Neural progenitor cell (in vitro differentiated cells): ENCODE measurements around the gene TEX14. TPM values are rescaled to one million over a fixed set of nuclear protein-coding genes. Genes with fewer than 3 reads are reported as not detected.
A peak's percentile ranks its signal among the peaks of the same experiment; 100 is the strongest.
"Not testable (repeated sequence)": the region's sequence is repeated elsewhere in the genome, so short reads cannot be mapped to it uniquely, and the experiment has no call there.

Source experiments
- DNase-seq: peaks from one replicate; pipeline ENCODE4 v3.0.0-alpha.2; 2016; ENCODE audit warnings: low spot score
- H2AFZ ChIP-seq: fragments of 200-600 bp; sonication (generic); replicated peaks from 2 replicates; pipeline ENCODE4 v1.6.1; 2016; ENCODE audit warnings: antibody characterized with exemption
- H3F3A ChIP-seq: fragments of 200-600 bp; sonication (generic); 2 replicates; pipeline ENCODE4 v1.6.1; 2016; ENCODE audit warnings: antibody characterized with exemption, low read depth
- H3K27ac ChIP-seq: fragments of 200-600 bp; sonication (generic); 2 replicates; pipeline ENCODE4 v1.5.1; 2016; ENCODE audit warnings: mild to moderate bottlenecking
- H3K27me3 ChIP-seq: fragments of 200-600 bp; sonication (generic); 2 replicates; pipeline ENCODE4 v1.6.1; 2016; ENCODE audit warnings: mild to moderate bottlenecking, moderate library complexity
- H3K36me3 ChIP-seq: fragments of 200-600 bp; sonication (generic); 2 replicates; pipeline ENCODE4 v1.5.1; 2016
- H3K4me1 ChIP-seq: fragments of 200-600 bp; sonication (generic); 2 replicates; pipeline ENCODE4 v1.6.1; 2016; ENCODE audit warnings: mixed run types
- H3K4me2 ChIP-seq: fragments of 200-600 bp; sonication (generic); 2 replicates; pipeline ENCODE4 v1.6.1; 2016
- H3K4me3 ChIP-seq: fragments of 200-600 bp; sonication (generic); 2 replicates; pipeline ENCODE4 v1.5.1; 2016
- H3K79me2 ChIP-seq: fragments of 200-600 bp; sonication (generic); 2 replicates; pipeline ENCODE4 v1.6.1; 2016; ENCODE audit warnings: low read depth
- H3K9ac ChIP-seq: fragments of 200-600 bp; sonication (generic); 2 replicates; pipeline ENCODE4 v1.6.1; 2016
- H3K9me3 ChIP-seq: fragments of 200-600 bp; sonication (generic); 2 replicates; pipeline ENCODE4 v1.5.1; 2016; ENCODE audit warnings: low read depth
- H4K20me1 ChIP-seq: fragments of 200-600 bp; sonication (generic); 2 replicates; pipeline ENCODE4 v1.6.1; 2016; ENCODE audit warnings: low read depth
- H3K27ac Mint-ChIP-seq: 3 replicates; pipeline ENCODE4 v1.8.0; 2021; ENCODE audit warnings: mixed read lengths
- H3K27me3 Mint-ChIP-seq: 2 replicates; pipeline ENCODE4 v1.8.0; 2022; ENCODE audit warnings: low read depth, mild to moderate bottlenecking, inconsistent platforms, moderate library complexity, mixed read lengths; ENCODE audit not compliant: insufficient read depth
- H3K36me3 Mint-ChIP-seq: 3 replicates; pipeline ENCODE4 v1.8.0; 2021; ENCODE audit warnings: mixed read lengths
- H3K4me1 Mint-ChIP-seq: 3 replicates; pipeline ENCODE4 v1.8.0; 2021; ENCODE audit warnings: mixed read lengths
- H3K4me3 Mint-ChIP-seq: 3 replicates; pipeline ENCODE4 v1.8.0; 2021; ENCODE audit warnings: mild to moderate bottlenecking, moderate library complexity, mixed read lengths
- H3K9me3 Mint-ChIP-seq: 3 replicates; pipeline ENCODE4 v1.8.0; 2020; ENCODE audit warnings: mixed read lengths
- CTCF ChIP-seq: fragments of 200-600 bp; sonication (generic); IDR thresholded peaks from 2 replicates; pipeline ENCODE4 v1.5.1; 2017; ENCODE audit warnings: antibody characterized with exemption, mild to moderate bottlenecking
- EZH2 ChIP-seq: fragments of 200-600 bp; sonication (generic); IDR thresholded peaks from 2 replicates; pipeline ENCODE4 v1.6.1; 2017; ENCODE audit warnings: antibody characterized with exemption, mild to moderate bottlenecking, moderate library complexity
- EZH2phosphoT487 ChIP-seq: fragments of 200-600 bp; sonication (generic); IDR thresholded peaks from 2 replicates; pipeline ENCODE4 v1.6.1; 2017; ENCODE audit warnings: antibody characterized with exemption
- total RNA-seq: library from RNA; depleted of rRNA; stranded (reverse); fragments of >200 nt; gene quantifications from 2 replicates; pipeline ENCODE4 v1.2.3, GENCODE V29; 2015; ENCODE audit warnings: low replicate concordance

The TEX14 gene
- total RNA-seq, 1 donor from 2014 or later, result 0.09 TPM

GRCh38 chr17:58693208-58693607 is 1.4 kb upstream of the TEX14 start:
- Mint-ChIP-seq H3K36me3 (no peaks in the 10 kb centered on the region), H3K4me3 (peak overlapping the region; percentile 86), H3K9me3 (no peaks in the 10 kb centered on the region), H3K27ac (peak overlapping the region; percentile 91), H3K27me3 (peaks cover 2% of the 10 kb centered on the region), H3K4me1 (peaks cover 15% of the 10 kb centered on the region)
- no peaks in the 10 kb centered on the region for H3K36me3 ChIP-seq
- no peak overlapping the region for H3K9ac ChIP-seq
- no peak overlapping the region for H3K27ac ChIP-seq
- H4K20me1 ChIP-seq, result no peaks in the 10 kb centered on the region
- no peaks in the 10 kb centered on the region for H3F3A ChIP-seq
- H3K4me2 ChIP-seq, result peak overlapping the region; percentile 76
- H2AFZ ChIP-seq, result no peak overlapping the region
- H3K4me3 ChIP-seq, result peak overlapping the region; percentile 35
- no peaks in the 10 kb centered on the region for H3K9me3 ChIP-seq
- H3K4me1 ChIP-seq, result peaks cover 14% of the 10 kb centered on the region
- TF ChIP-seq EZH2phosphoT487, result no peak
- no peak for TF ChIP-seq CTCF
- no peak for TF ChIP-seq EZH2
- peaks cover 18% of the 10 kb centered on the region for H3K79me2 ChIP-seq
- H3K27me3 ChIP-seq, result no peaks in the 10 kb centered on the region
- no peak for DNase-seq

- Histone ChIP-seq H3K36me3 (no peaks in the 10 kb centered on the region), H3K27ac (no peak within 1 kb of the TSS), H3K79me2 (peaks cover 18% of the 10 kb centered on the region), H4K20me1 (no peaks in the 10 kb centered on the region), H2AFZ (peak within 1 kb of the TSS; percentile 82), H3K4me1 (peaks cover 14% of the 10 kb centered on the region), H3K4me2 (peak within 1 kb of the TSS; percentile 76), H3K9me3 (no peaks in the 10 kb centered on the region), H3K4me3 (peak within 1 kb of the TSS; percentile 35), H3K27me3 (no peaks in the 10 kb centered on the region), H3K9ac (no peak within 1 kb of the TSS), H3F3A (no peaks in the 10 kb centered on the region)
- peak within 1 kb of the TSS; percentile 91 for H3K27ac Mint-ChIP-seq
- H3K36me3 Mint-ChIP-seq, result no peaks in the 10 kb centered on the region
- DNase-seq, result peak; percentile 69
- peak within 1 kb of the TSS; percentile 86 for H3K4me3 Mint-ChIP-seq
- TF ChIP-seq CTCF, result peak; percentile 5
- TF ChIP-seq EZH2phosphoT487, result no peak
- peaks cover 15% of the 10 kb centered on the region for H3K4me1 Mint-ChIP-seq
- no peaks in the 10 kb centered on the region for H3K9me3 Mint-ChIP-seq
- H3K27me3 Mint-ChIP-seq, result peaks cover 2% of the 10 kb centered on the region
These were observed 602 bp upstream of the TEX14 start, which contains the start of gene RAD51C for GRCh38 chr17:58692239-58693055. TSS of gene RAD51C (plus strand) at chr17:58692602. CDS start at chr17:58692644, 42 bp downstream.

GRCh38 chr17:58690033-58690432 is 1.8 kb downstream of the TEX14 start:
- Histone ChIP-seq H3K4me1 (peaks cover 14% of the 10 kb centered on the region), H3K79me2 (peaks cover 18% of the 10 kb centered on the region)
- H2AFZ ChIP-seq, H3K27me3 Mint-ChIP-seq, H3K36me3 ChIP-seq, H3K27me3 ChIP-seq, H3K27ac ChIP-seq, H3K4me3 ChIP-seq, H3K9ac ChIP-seq, H3K9me3 ChIP-seq, H3K36me3 Mint-ChIP-seq, H3K27ac Mint-ChIP-seq, H3K4me2 ChIP-seq, H3F3A ChIP-seq, H4K20me1 ChIP-seq, H3K9me3 Mint-ChIP-seq, H3K4me3 Mint-ChIP-seq, DNase-seq: not testable (repeated sequence)
- H3K4me1 Mint-ChIP-seq, result peaks cover 15% of the 10 kb centered on the region

GRCh38 chr17:58688521-58688920 is 3.3 kb downstream of the TEX14 start:
- Mint-ChIP-seq H3K4me3 (no peak overlapping the region), H3K9me3 (no peaks in the 10 kb centered on the region), H3K27ac (no peak overlapping the region), H3K4me1 (peaks cover 11% of the 10 kb centered on the region), H3K36me3 (no peaks in the 10 kb centered on the region), H3K27me3 (peaks cover 3% of the 10 kb centered on the region)
- no peak for DNase-seq
- no peak overlapping the region for H3K27ac ChIP-seq
- H3K36me3 ChIP-seq, result no peaks in the 10 kb centered on the region
- H3F3A ChIP-seq, result no peaks in the 10 kb centered on the region
- no peak overlapping the region for H3K9ac ChIP-seq
- H3K9me3 ChIP-seq, result no peaks in the 10 kb centered on the region
- no peak overlapping the region for H3K4me3 ChIP-seq
- no peaks in the 10 kb centered on the region for H4K20me1 ChIP-seq
- H2AFZ ChIP-seq, result no peak overlapping the region
- no peaks in the 10 kb centered on the region for H3K27me3 ChIP-seq
- H3K4me1 ChIP-seq, result peaks cover 8% of the 10 kb centered on the region
- no peak for TF ChIP-seq CTCF
- TF ChIP-seq EZH2phosphoT487, result no peak
- no peak for TF ChIP-seq EZH2
- H3K4me2 ChIP-seq, result no peak overlapping the region
- H3K79me2 ChIP-seq, result peaks cover 8% of the 10 kb centered on the region
